GM23248 (cell line): ENCODE measurements around the gene NOL4L. TPM values are rescaled to one million over a fixed set of nuclear protein-coding genes. Genes with fewer than 3 reads are reported as not detected.

ENCODE experiments used
- DNase-seq: peaks from one replicate; pipeline ENCODE4 v3.0.0-alpha.2; 2015
- H2AFZ ChIP-seq: fragments of 200-600 bp; sonication (generic); 2 replicates; pipeline ENCODE4 v1.6.1; 2016; ENCODE audit warnings: antibody characterized with exemption
- H3F3A ChIP-seq: fragments of 200-600 bp; sonication (generic); 2 replicates; pipeline ENCODE4 v1.6.1; 2016; ENCODE audit warnings: mild to moderate bottlenecking, antibody characterized with exemption, mixed run types; ENCODE audit not compliant: insufficient read depth
- H3K27ac ChIP-seq: fragments of 200-600 bp; sonication (generic); 2 replicates; pipeline ENCODE4 v1.5.1; 2016; ENCODE audit warnings: mild to moderate bottlenecking
- H3K27me3 ChIP-seq: fragments of 200-600 bp; sonication (generic); replicated peaks from 2 replicates; pipeline ENCODE4 v1.6.1; 2016; ENCODE audit warnings: mild to moderate bottlenecking; ENCODE audit not compliant: insufficient read depth
- H3K36me3 ChIP-seq: fragments of 200-600 bp; sonication (generic); 2 replicates; pipeline ENCODE4 v1.6.1; 2016; ENCODE audit warnings: low read depth, mild to moderate bottlenecking
- H3K4me1 ChIP-seq: fragments of 200-600 bp; sonication (generic); 2 replicates; pipeline ENCODE4 v1.6.1; 2016; ENCODE audit warnings: mild to moderate bottlenecking; ENCODE audit not compliant: insufficient read depth
- H3K4me2 ChIP-seq: fragments of 200-600 bp; sonication (generic); one replicate; pipeline ENCODE4 v1.6.1; 2016; ENCODE audit warnings: mild to moderate bottlenecking; ENCODE audit not compliant: unreplicated experiment
- H3K4me3 ChIP-seq: fragments of 200-600 bp; sonication (generic); 2 replicates; pipeline ENCODE4 v1.5.1; 2016; ENCODE audit warnings: mild to moderate bottlenecking
- H3K79me2 ChIP-seq: fragments of 200-600 bp; sonication (generic); 2 replicates; pipeline ENCODE4 v1.6.1; 2016; ENCODE audit warnings: mild to moderate bottlenecking; ENCODE audit not compliant: insufficient read depth
- H3K9ac ChIP-seq: fragments of 200-600 bp; sonication (generic); 2 replicates; pipeline ENCODE4 v1.6.1; 2016; ENCODE audit warnings: mild to moderate bottlenecking
- H3K9me2 ChIP-seq: fragments of 200-600 bp; sonication (generic); 2 replicates; pipeline ENCODE4 v1.6.1; 2016; ENCODE audit warnings: mixed run types, mild to moderate bottlenecking, moderate library complexity; ENCODE audit not compliant: insufficient read depth
- H3K9me3 ChIP-seq: fragments of 200-600 bp; sonication (generic); one replicate; pipeline ENCODE4 v1.6.1; 2017; ENCODE audit warnings: low read depth
- H4K20me1 ChIP-seq: fragments of 200-600 bp; sonication (generic); 2 replicates; pipeline ENCODE4 v1.6.0; 2016; ENCODE audit not compliant: insufficient read depth
- EZH2 ChIP-seq: fragments of 200-600 bp; sonication (generic); IDR thresholded peaks from 2 replicates; pipeline ENCODE4 v1.6.1; 2018; ENCODE audit warnings: antibody characterized with exemption, mild to moderate bottlenecking; ENCODE audit not compliant: insufficient read depth, poor library complexity, severe bottlenecking
- EZH2phosphoT487 ChIP-seq: fragments of 200-600 bp; sonication (generic); IDR thresholded peaks from 2 replicates; pipeline ENCODE4 v1.6.1; 2018; ENCODE audit warnings: antibody characterized with exemption, moderate library complexity, mild to moderate bottlenecking, low read depth; ENCODE audit not compliant: insufficient read depth
- WGBS, 2 experiments: methylation state at CpG; one replicate each; pipeline ENCODE4 v1.1.6; 2015 to 2017; ENCODE audit warnings: low lambda C conversion rate in 2 of 2, low coverage in 1 of 2; ENCODE audit errors: missing lambda C conversion rate in 2 of 2; 5-methylcytosine and 5-hydroxymethylcytosine counted together
- in situ Hi-C: fragments of 300-500 bp; cut with MboI; formaldehyde crosslinking; loops from 2 replicates; pipeline ENCODE4 v1.15.0; 2020
- polyA plus RNA-seq: library from polyadenylated mRNA; unstranded; fragments of >200 nt; fragmentation: Nextera tagmentation; extraction: Ambion mirVana; gene quantifications from 2 replicates; pipeline ENCODE4 v1.2.1, GENCODE V29; 2016
- total RNA-seq: library from RNA; depleted of rRNA; stranded (reverse); fragments of >200 nt; shearing (Covaris generic); gene quantifications from 2 replicates; pipeline ENCODE4 v1.2.3, GENCODE V29; 2014

Gene NOL4L
- total and polyA plus RNA-seq, 2 experiments from 2014 or later = 5.2 to 7.9 TPM

- no peak overlapping the region for H3K4me2 ChIP-seq
- H3K79me2 ChIP-seq = no peaks in the 10 kb centered on the region
- H3F3A ChIP-seq = no peaks in the 10 kb centered on the region
- no peaks in the 10 kb centered on the region for H3K9me2 ChIP-seq
- no peak for DNase-seq
- no peak overlapping the region for H2AFZ ChIP-seq
- in situ Hi-C loops = loop anchor here (25.0 kb wide), 1 partner anchor 258 kb away; no protein-coding TSS in a partner anchor
- no peak for TF ChIP-seq EZH2phosphoT487
- no peak for TF ChIP-seq EZH2
- H4K20me1 ChIP-seq = no peaks in the 10 kb centered on the region
- WGBS, 2 experiments = 91 to 96% methylated on average over 13 of the region's 13 CpGs
- H3K4me3 ChIP-seq = no peak overlapping the region
- no peaks in the 10 kb centered on the region for H3K4me1 ChIP-seq
- H3K27ac ChIP-seq = no peak overlapping the region
- H3K27me3 ChIP-seq = no peaks in the 10 kb centered on the region
- no peaks in the 10 kb centered on the region for H3K9me3 ChIP-seq
- no peak overlapping the region for H3K9ac ChIP-seq
- H3K36me3 ChIP-seq = no peaks in the 10 kb centered on the region
Observed at GRCh38 chr20:32528905-32529670, 56.0 kb downstream of the NOL4L start.

- WGBS, 2 experiments = 50 to 57% methylated on average over 25 to 27 of the region's 27 CpGs
- in situ Hi-C loops = loop anchor here (25.0 kb wide), 1 partner anchor 259 kb away; no protein-coding TSS in a partner anchor
- Histone ChIP-seq H3K36me3 (no peaks in the 10 kb centered on the region), H3K27me3 (no peaks in the 10 kb centered on the region), H3K4me3 (no peak overlapping the region), H3F3A (no peaks in the 10 kb centered on the region), H3K9me3 (no peaks in the 10 kb centered on the region), H4K20me1 (no peaks in the 10 kb centered on the region), H3K79me2 (no peaks in the 10 kb centered on the region), H2AFZ (no peak overlapping the region), H3K27ac (no peak overlapping the region), H3K4me1 (no peaks in the 10 kb centered on the region), H3K9me2 (no peaks in the 10 kb centered on the region), H3K4me2 (no peak overlapping the region), H3K9ac (no peak overlapping the region)
- no peak for TF ChIP-seq EZH2phosphoT487
- TF ChIP-seq EZH2 = no peak
- DNase-seq = no peak
Observed at GRCh38 chr20:32528171-32528891, 56.8 kb downstream of the NOL4L start.

GRCh38 chr20:32527447-32528055 is 57.6 kb downstream of the NOL4L start:
- no peak overlapping the region for H3K27ac ChIP-seq
- WGBS, 2 experiments = 50 to 51% methylated on average over 20 to 24 of the region's 24 CpGs
- DNase-seq = no peak
- H3K4me1 ChIP-seq = no peaks in the 10 kb centered on the region
- no peaks in the 10 kb centered on the region for H3K36me3 ChIP-seq
- H4K20me1 ChIP-seq = no peaks in the 10 kb centered on the region
- H3K79me2 ChIP-seq = no peaks in the 10 kb centered on the region
- no peak overlapping the region for H3K4me2 ChIP-seq
- no peaks in the 10 kb centered on the region for H3K9me3 ChIP-seq
- no peaks in the 10 kb centered on the region for H3K27me3 ChIP-seq
- no peak overlapping the region for H2AFZ ChIP-seq
- TF ChIP-seq EZH2 = no peak
- TF ChIP-seq EZH2phosphoT487 = no peak
- no peak overlapping the region for H3K9ac ChIP-seq
- H3F3A ChIP-seq = no peaks in the 10 kb centered on the region
- no peak overlapping the region for H3K4me3 ChIP-seq
- in situ Hi-C loops = loop anchor here (25.0 kb wide), 1 partner anchor 260 kb away; no protein-coding TSS in a partner anchor
- H3K9me2 ChIP-seq = no peaks in the 10 kb centered on the region

GRCh38 chr20:32527052-32527446 is 58.1 kb downstream of the NOL4L start:
- WGBS, 2 experiments = 91 to 92% methylated on average over 5 of the region's 5 CpGs
- DNase-seq = no peak
- Histone ChIP-seq H3K9ac (no peak overlapping the region), H3K27me3 (no peaks in the 10 kb centered on the region), H3F3A (no peaks in the 10 kb centered on the region), H3K4me1 (no peaks in the 10 kb centered on the region), H3K9me2 (no peaks in the 10 kb centered on the region), H3K36me3 (no peaks in the 10 kb centered on the region), H3K79me2 (no peaks in the 10 kb centered on the region), H3K27ac (no peak overlapping the region), H3K4me3 (no peak overlapping the region), H2AFZ (no peak overlapping the region), H3K4me2 (no peak overlapping the region), H4K20me1 (no peaks in the 10 kb centered on the region), H3K9me3 (no peaks in the 10 kb centered on the region)
- TF ChIP-seq EZH2 = no peak
- no peak for TF ChIP-seq EZH2phosphoT487
- in situ Hi-C loops = loop anchor here (25.0 kb wide), 1 partner anchor 260 kb away; no protein-coding TSS in a partner anchor
